AG09309 (cell line): Measurements from ENCODE around the gene PDE4D.

Source experiments
- DNase-seq: peaks from one replicate; pipeline ENCODE4 v3.0.0-alpha.2; 2010; ENCODE audit warnings: low read depth
- H3K4me3 ChIP-seq: 2 replicates; pipeline ENCODE4 v1.5.1; 2011; ENCODE audit warnings: mild to moderate bottlenecking, low read depth, low read length, moderate library complexity; ENCODE audit not compliant: control insufficient read depth
- TF ChIP-seq, protein P1 (sequence below): IDR thresholded peaks from 2 replicates; pipeline ENCODE4 v1.5.1; 2011; ENCODE audit warnings: mild to moderate bottlenecking, low read depth, low read length, inconsistent platforms; ENCODE audit not compliant: insufficient read depth, control insufficient read depth; ENCODE audit errors: missing control alignments

Gene PDE4D

DNA sequence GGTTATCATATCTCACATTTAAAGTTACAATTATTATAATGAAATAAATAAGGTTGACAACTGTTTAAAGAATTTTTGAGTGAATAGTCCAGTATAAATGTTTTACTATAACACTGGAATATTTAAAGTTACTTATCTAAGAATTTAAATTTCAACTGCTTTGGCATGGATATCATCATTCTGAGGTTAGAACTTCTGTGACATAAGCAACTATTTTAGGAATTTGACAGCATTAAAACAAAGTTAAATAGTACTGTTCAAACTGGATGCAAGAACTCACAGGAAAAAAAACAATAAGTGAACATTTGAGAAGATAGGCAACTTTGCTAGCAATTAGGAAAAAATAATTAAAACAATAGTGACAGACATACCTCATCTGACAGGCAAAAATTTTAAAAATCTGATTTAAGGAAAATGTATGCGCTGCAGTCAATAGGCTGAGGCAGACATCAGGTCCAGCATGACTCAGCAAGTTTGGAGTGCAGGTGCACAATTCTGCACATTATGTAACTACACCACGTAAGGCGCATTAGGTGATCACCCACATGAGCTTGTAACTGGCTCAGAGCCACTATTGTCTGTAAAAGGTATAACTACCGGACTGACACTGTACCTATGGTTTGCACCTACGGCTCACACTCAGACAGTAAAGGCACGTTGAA, 180.6 kb downstream of the PDE4D start:
- DNase-seq, result no peak
- TF ChIP-seq, protein P1, sequence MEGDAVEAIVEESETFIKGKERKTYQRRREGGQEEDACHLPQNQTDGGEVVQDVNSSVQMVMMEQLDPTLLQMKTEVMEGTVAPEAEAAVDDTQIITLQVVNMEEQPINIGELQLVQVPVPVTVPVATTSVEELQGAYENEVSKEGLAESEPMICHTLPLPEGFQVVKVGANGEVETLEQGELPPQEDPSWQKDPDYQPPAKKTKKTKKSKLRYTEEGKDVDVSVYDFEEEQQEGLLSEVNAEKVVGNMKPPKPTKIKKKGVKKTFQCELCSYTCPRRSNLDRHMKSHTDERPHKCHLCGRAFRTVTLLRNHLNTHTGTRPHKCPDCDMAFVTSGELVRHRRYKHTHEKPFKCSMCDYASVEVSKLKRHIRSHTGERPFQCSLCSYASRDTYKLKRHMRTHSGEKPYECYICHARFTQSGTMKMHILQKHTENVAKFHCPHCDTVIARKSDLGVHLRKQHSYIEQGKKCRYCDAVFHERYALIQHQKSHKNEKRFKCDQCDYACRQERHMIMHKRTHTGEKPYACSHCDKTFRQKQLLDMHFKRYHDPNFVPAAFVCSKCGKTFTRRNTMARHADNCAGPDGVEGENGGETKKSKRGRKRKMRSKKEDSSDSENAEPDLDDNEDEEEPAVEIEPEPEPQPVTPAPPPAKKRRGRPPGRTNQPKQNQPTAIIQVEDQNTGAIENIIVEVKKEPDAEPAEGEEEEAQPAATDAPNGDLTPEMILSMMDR, result no peak
- no peak overlapping the region for H3K4me3 ChIP-seq

DNA sequence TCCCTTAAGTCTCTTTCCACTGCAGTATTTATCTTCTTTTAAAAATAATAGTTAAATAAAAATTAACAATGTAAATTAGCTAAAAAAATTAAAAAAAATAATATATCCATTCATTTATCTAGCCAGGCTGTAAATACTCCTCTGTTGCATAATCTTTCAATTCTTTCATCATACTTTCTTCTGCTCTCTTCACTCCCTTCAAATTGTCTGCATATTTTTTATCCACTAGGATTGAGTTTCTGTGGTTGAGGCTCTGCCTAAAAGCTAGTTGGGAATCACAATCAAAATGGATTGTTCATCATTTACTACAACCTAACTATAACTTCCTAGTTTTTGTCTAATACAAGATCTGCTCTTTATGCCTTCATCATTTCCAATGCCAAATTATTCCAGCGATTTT, 182.2 kb downstream of the PDE4D start:
- H3K4me3 ChIP-seq, result no peak overlapping the region
- no peak for DNase-seq
- TF ChIP-seq, protein P1, result no peak

DNA sequence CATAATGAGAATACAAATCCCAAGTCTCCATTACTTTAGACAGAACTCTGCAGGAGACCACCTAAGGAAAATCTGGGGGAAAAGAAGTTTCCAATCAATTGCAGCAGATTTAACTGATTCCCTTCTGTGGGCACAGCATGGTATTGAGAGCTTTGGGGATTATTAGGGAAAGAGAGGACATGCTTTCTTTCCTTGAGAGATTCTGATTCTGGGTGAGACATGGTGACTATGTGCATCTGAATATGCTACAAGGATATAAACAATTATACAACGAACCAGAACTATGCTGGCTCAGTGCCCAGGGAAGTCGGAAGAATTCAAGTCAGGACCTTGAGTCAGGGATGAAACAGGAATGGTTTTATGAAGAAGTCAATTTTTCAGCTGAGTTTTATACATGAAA, 183.7 kb downstream of the PDE4D start:
- TF ChIP-seq, protein P1, result no peak
- no peak overlapping the region for H3K4me3 ChIP-seq
- DNase-seq, result peak; percentile 32

DNA sequence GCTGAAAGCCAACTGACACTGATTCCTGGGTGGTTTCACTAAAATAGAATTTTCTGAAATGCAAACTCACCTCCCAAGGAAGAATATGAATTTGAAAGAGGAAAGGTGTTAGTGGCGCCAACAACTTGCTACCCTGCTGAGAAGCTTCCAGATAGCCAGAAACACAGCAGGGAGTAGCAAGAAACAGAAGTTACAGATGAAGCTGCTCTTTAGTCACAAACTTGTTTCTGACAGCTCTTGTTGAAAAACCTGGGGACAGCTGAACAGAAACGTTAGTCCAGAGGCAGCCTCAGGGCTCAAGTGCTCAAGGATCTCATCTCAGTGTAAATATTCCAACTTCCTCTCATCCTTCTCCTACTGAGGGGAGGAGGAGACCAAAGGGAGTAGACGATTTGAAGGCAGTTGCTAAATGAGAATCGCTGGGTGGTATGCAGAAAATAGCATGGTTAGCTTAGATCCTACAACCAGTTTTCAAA, 184.1 kb downstream of the PDE4D start:
- DNase-seq, result no peak
- TF ChIP-seq, protein P1, result no peak
- no peak overlapping the region for H3K4me3 ChIP-seq

DNA sequence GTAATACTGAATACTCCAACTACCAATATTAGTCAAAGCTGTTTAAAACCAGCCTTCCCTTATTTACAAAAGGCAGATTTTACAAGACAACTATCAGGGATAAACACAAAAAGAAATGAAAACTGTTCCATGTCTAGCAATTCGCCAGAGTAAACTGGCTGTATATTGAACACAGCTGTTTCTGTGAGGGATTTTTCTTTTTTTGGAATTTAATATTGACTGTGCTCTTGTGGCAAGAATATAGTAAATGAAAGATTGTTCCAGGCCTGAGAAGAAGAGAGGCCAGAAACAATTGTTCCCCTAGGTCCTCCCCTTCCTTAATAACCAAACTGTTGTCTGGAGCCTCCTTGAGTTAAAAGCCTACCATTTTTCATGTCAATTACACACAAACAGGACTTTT, 188.6 kb downstream of the PDE4D start:
- no peak for DNase-seq
- TF ChIP-seq, protein P1, result no peak

DNA sequence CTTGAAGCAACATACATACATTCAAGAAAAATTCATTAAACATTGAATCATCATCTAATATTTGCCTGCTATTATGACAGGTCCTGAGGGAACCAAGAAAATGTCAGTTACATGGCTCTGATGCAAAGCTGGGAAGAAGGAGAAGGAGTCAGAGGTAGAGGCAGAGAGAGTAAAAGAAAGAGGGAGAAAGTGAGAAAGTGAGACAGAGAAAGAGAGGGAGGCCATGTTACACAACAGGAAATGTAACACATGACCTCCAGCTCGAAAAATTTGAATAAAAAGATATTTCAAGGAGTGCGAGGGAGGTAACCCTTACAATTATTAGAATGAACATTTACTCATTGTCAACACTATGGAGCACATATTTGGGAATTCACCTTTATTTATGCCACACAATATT, 189.7 kb downstream of the PDE4D start:
- no peak overlapping the region for H3K4me3 ChIP-seq
- TF ChIP-seq, protein P1, result no peak
- no peak for DNase-seq

More for the DNA sequence above, 188.6 kb downstream of the PDE4D start:
- no peak overlapping the region for H3K4me3 ChIP-seq
